Naive thymus-derived CD4-positive, alpha-beta T cell (primary cell): ENCODE data around the gene PPFIA4. TPM values are rescaled to one million over a fixed set of nuclear protein-coding genes. Genes with fewer than 3 reads are reported as not detected.

Experiments used
- ATAC-seq: fragments of 150-1000 bp; cut with Tn5 transposase; 2 replicates; pipeline ENCODE4 v1.10.0; 2021; ENCODE audit warnings: mild to moderate bottlenecking, moderate library complexity
- CTCF ChIA-PET: fragments of 350-600 bp; sonication (Branson Sonifier 250); formaldehyde crosslinking; loops from one replicate; lab custom pipeline; 2021; ENCODE audit warnings: antibody characterized with exemption; lab: Charles Lee
- POLR2A ChIA-PET: fragments of 350-600 bp; sonication (Branson Sonifier 250); formaldehyde crosslinking; loops from one replicate; lab custom pipeline; 2021; ENCODE audit warnings: antibody characterized with exemption, inconsistent platforms; lab: Charles Lee
- DNase-seq, 9 donors: peaks; one replicate each; pipeline versions ENCODE4 v3.0.0 to v3.0.0-alpha.2; 2020 to 2022; ENCODE audit warnings: mixed read lengths in 1 of 9
- H3K27ac ChIP-seq: one replicate; pipeline ENCODE4 v1.7.0; 2013; ENCODE audit warnings: mild to moderate bottlenecking, low read depth, low read length, moderate library complexity
- H3K27me3 ChIP-seq, 2 donors: one replicate each; pipeline ENCODE4 v1.7.0; 2013; ENCODE audit warnings: low read length in 2 of 2, mild to moderate bottlenecking in 2 of 2, moderate library complexity in 2 of 2; ENCODE audit not compliant: control insufficient read depth in 2 of 2, insufficient read depth in 2 of 2
- H3K36me3 ChIP-seq, 3 experiments: 1 replicate in 2 of 3; 2 replicates in 1 of 3; pipeline ENCODE4 v1.7.0; 2013; ENCODE audit warnings: low read length in 3 of 3, mild to moderate bottlenecking in 3 of 3, moderate library complexity in 1 of 3; ENCODE audit not compliant: insufficient read depth in 3 of 3, control insufficient read depth in 2 of 3
- H3K4me1 ChIP-seq, 2 donors: one replicate each; pipeline ENCODE4 v1.7.0; 2013; ENCODE audit warnings: low read length in 2 of 2, mild to moderate bottlenecking in 2 of 2, moderate library complexity in 1 of 2; ENCODE audit not compliant: control insufficient read depth in 2 of 2, insufficient read depth in 2 of 2
- H3K4me3 ChIP-seq: 2 replicates; pipeline ENCODE4 v1.7.0; 2013; ENCODE audit warnings: mild to moderate bottlenecking, low read length
- H3K9me3 ChIP-seq, 3 experiments: 1 replicate in 2 of 3; 2 replicates in 1 of 3; pipeline ENCODE4 v1.7.0; 2013; ENCODE audit warnings: low read length in 3 of 3; ENCODE audit not compliant: control insufficient read depth in 2 of 3
- H3K27ac Mint-ChIP-seq, 9 donors: one replicate each; pipeline ENCODE4 v1.8.0; 2020 to 2022; ENCODE audit warnings: mixed read lengths in 9 of 9, mild to moderate bottlenecking in 8 of 9, moderate library complexity in 5 of 9, inconsistent platforms in 2 of 9
- H3K27me3 Mint-ChIP-seq, 5 donors: one replicate each; pipeline ENCODE4 v1.8.0; 2021 to 2022; ENCODE audit warnings: mixed read lengths in 5 of 5, mild to moderate bottlenecking in 1 of 5
- H3K36me3 Mint-ChIP-seq, 5 donors: one replicate each; pipeline ENCODE4 v1.8.0; 2020 to 2022; ENCODE audit warnings: mixed read lengths in 5 of 5, mild to moderate bottlenecking in 3 of 5, inconsistent platforms in 1 of 5
- H3K4me1 Mint-ChIP-seq, 7 donors: one replicate each; pipeline ENCODE4 v1.8.0; 2020 to 2022; ENCODE audit warnings: mixed read lengths in 7 of 7, mild to moderate bottlenecking in 3 of 7, inconsistent platforms in 1 of 7
- H3K4me3 Mint-ChIP-seq, 10 donors: one replicate each; pipeline ENCODE4 v1.8.0; 2020 to 2022; ENCODE audit warnings: mild to moderate bottlenecking in 10 of 10, mixed read lengths in 10 of 10, moderate library complexity in 6 of 10, inconsistent platforms in 2 of 10
- H3K9me3 Mint-ChIP-seq, 11 donors: one replicate each; pipeline ENCODE4 v1.8.0; 2020 to 2022; ENCODE audit warnings: mixed read lengths in 11 of 11, mild to moderate bottlenecking in 4 of 11, inconsistent platforms in 1 of 11, moderate library complexity in 1 of 11
- intact Hi-C, 2 donors: fragments of 100-400 bp; cut with micrococcal nuclease; formaldehyde crosslinking; loops; one replicate each; pipeline ENCODE4 v1.15.1; 2023
- polyA plus RNA-seq, 2 donors: library from polyadenylated mRNA; unstranded; fragments of 300-500 nt; fragmentation: Illumina TruSeq; gene quantifications; one replicate each; pipeline ENCODE4 v1.2.3, GENCODE V29; 2021
- total RNA-seq, 6 experiments: library from RNA in 5 of 6; stranded (reverse) in 5 of 6; gene quantifications; 1 replicate in 5 of 6; 2 replicates in 1 of 6; pipeline ENCODE4 v1.2.3 and lab custom pipeline; 2021 to 2026

The PPFIA4 gene
- total and polyA plus RNA-seq, 7 experiments from 2014 or later = 0.40 to 45.5 (median 2.4) TPM; not detected in 2

- Mint-ChIP-seq H3K4me1 (peaks cover 3 to 16% (median 5%) of the 10 kb centered on the region in 7 donors), H3K4me3 (no peak overlapping the region), H3K27me3 (peaks cover 0 to 7% (median 4%) of the 10 kb centered on the region in 5 donors), H3K9me3 (peaks cover 0 to 1% (median 0%) of the 10 kb centered on the region in 11 donors), H3K27ac (no peak overlapping the region), H3K36me3 (peaks cover 0 to 4% (median 0%) of the 10 kb centered on the region in 5 donors)
- intact Hi-C loops = loop anchor here in 1 of 2 donors (5.0 kb wide), 1 partner anchor 449 kb away; no protein-coding TSS in a partner anchor
- DNase-seq = no peak
- Histone ChIP-seq H3K4me3 (no peak overlapping the region), H3K4me1 (no peaks in the 10 kb centered on the region), H3K27ac (no peak overlapping the region), H3K9me3 (no peaks in the 10 kb centered on the region), H3K36me3 (no peaks in the 10 kb centered on the region), H3K27me3 (no peaks in the 10 kb centered on the region)
- CTCF ChIA-PET = interaction anchor here (0.7 to 3.6 kb wide), 6 partner anchors 11 to 378 kb away, joined by 3 to 46 read pairs (median 4); partner anchors contain the start of gene PPFIA4
- no peak for ATAC-seq
- POLR2A ChIA-PET = no interaction called here
These were observed 12.0 kb downstream of the PPFIA4 start for GRCh38 chr1:203038217-203038741.

DNA sequence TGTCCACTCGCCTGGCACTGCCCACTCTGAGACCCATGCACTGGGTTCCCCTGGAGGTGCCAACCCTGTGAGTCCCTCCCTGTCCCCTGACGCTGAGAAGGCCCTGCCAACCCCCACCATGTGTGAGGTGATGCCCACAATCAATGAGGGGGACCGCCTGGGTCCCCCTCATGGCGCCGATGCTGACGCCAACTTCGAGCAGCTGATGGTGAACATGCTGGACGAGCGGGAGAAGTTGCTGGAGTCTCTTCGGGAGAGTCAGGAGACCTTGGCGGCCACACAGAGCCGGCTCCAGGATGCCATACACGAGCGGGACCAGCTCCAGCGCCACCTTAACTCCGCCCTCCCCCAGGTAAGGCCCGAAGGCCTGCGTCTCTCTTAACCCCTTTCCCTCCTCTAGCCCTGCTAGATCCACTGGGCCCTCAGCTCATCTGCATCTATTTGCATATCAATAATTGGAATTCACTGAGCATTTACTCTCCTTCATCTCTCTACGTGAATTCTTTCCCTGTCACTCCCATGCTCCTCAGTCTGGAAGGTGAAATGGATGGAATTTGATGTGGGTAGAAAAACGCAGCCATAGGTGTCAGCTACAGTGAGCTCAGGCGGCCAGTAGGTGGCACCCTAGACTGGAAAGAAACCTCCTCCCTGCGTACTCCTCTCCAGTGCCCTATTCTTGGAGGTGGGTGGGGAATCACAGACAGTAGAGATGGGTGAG is 12.8 kb downstream of the PPFIA4 start:
- Histone ChIP-seq H3K27ac (no peak overlapping the region), H3K4me1 (no peaks in the 10 kb centered on the region), H3K9me3 (no peaks in the 10 kb centered on the region), H3K36me3 (no peaks in the 10 kb centered on the region), H3K4me3 (no peak overlapping the region), H3K27me3 (no peaks in the 10 kb centered on the region)
- peak overlapping the region in 1 of 10 donors; percentile 44 for H3K4me3 Mint-ChIP-seq
- H3K27me3 Mint-ChIP-seq = peaks cover 0 to 7% (median 4%) of the 10 kb centered on the region in 5 donors
- DNase-seq = peak; percentile 19 to 65 (median 56)
- CTCF ChIA-PET = interaction anchor here (0.6 to 3.6 kb wide), 18 partner anchors 9 to 820 kb away, joined by 3 to 46 read pairs (median 4); partner anchors contain the start of gene PPFIA4
- POLR2A ChIA-PET = interaction anchor here (1.4 kb wide), 1 partner anchor 230 kb away, joined by 4 read pairs; no protein-coding TSS in a partner anchor
- H3K4me1 Mint-ChIP-seq = peaks cover 3 to 15% (median 5%) of the 10 kb centered on the region in 7 donors
- H3K36me3 Mint-ChIP-seq = peaks cover 0 to 4% (median 0%) of the 10 kb centered on the region in 5 donors
- no peak overlapping the region for H3K27ac Mint-ChIP-seq
- peaks cover 0 to 1% (median 0%) of the 10 kb centered on the region in 11 donors for H3K9me3 Mint-ChIP-seq
- peak; percentile 90 for ATAC-seq
- intact Hi-C loops = loop anchor here (1.0 to 5.0 kb wide), 4 partner anchors 133 to 448 kb away; no protein-coding TSS in a partner anchor

- H3K27ac Mint-ChIP-seq = no peak overlapping the region
- peaks cover 0 to 4% (median 0%) of the 10 kb centered on the region in 5 donors for H3K36me3 Mint-ChIP-seq
- ATAC-seq (no peak), DNase-seq (no peak)
- Histone ChIP-seq H3K27ac (no peak overlapping the region), H3K4me3 (no peak overlapping the region), H3K9me3 (no peaks in the 10 kb centered on the region), H3K27me3 (no peaks in the 10 kb centered on the region), H3K4me1 (no peaks in the 10 kb centered on the region), H3K36me3 (no peaks in the 10 kb centered on the region)
- peaks cover 0 to 7% (median 4%) of the 10 kb centered on the region in 5 donors for H3K27me3 Mint-ChIP-seq
- CTCF ChIA-PET = interaction anchor here (0.6 to 3.6 kb wide), 20 partner anchors 8 to 819 kb away, joined by 3 to 46 read pairs (median 4); partner anchors contain the start of gene PPFIA4
- H3K4me1 Mint-ChIP-seq = peaks cover 1 to 14% (median 5%) of the 10 kb centered on the region in 7 donors
- intact Hi-C loops = loop anchor here (1.0 to 5.0 kb wide), 4 partner anchors 132 to 447 kb away; no protein-coding TSS in a partner anchor
- POLR2A ChIA-PET = interaction anchor here (1.4 kb wide), 1 partner anchor 229 kb away, joined by 4 read pairs; no protein-coding TSS in a partner anchor
- H3K4me3 Mint-ChIP-seq = peak overlapping the region in 1 of 10 donors; percentile 44
- peaks cover 0 to 1% (median 0%) of the 10 kb centered on the region in 11 donors for H3K9me3 Mint-ChIP-seq
These were observed 13.6 kb downstream of the PPFIA4 start for GRCh38 chr1:203039609-203040512.

DNA sequence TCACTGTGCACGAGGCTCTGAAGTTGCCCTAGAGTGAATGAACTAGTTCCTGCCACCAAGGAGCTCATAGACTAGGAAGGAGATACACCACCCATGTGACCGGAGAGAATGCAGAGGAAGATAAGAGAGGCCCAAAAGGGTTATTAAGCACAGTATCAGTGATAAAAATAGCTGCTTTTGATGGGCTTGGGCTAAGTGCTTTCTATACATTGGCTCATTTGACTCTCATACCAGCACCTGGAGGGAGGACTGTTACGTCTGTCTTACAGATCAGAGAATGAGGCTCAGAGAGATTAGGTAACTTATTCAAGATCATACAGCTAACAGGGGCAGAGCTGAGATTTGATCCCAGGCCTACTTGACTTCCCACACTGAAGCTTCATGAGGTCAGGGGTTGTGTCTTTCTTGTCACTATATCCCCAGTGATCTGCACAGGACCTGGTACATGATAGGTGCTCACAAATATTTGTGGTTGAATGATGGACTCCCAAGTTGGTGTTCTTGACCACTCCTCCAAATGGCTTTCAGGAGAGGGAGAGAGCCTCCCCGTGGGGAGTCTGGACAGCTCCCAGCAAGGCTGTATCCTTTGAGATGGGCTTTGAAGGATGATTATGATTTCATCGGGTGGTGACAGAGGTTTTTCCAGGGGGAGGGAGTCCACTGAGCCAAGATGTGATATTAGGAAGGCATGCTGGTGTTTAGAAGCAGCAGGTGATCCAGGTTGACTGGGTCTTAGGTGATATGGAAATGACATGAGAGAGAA is 14.4 kb downstream of the PPFIA4 start:
- no peak overlapping the region for H3K4me3 Mint-ChIP-seq

GRCh38 chr1:203041351-203041932 is 15.2 kb downstream of the PPFIA4 start:
- Histone ChIP-seq H3K27ac (no peak overlapping the region), H3K9me3 (no peaks in the 10 kb centered on the region), H3K27me3 (no peaks in the 10 kb centered on the region), H3K36me3 (no peaks in the 10 kb centered on the region), H3K4me3 (no peak overlapping the region), H3K4me1 (no peaks in the 10 kb centered on the region)
- intact Hi-C loops = no loop called here
- peaks cover 1 to 14% (median 5%) of the 10 kb centered on the region in 7 donors for H3K4me1 Mint-ChIP-seq
- POLR2A ChIA-PET = no interaction called here
- no peak for ATAC-seq
- H3K4me3 Mint-ChIP-seq = no peak overlapping the region
- peak overlapping the region in 1 of 9 donors; percentile 76 for H3K27ac Mint-ChIP-seq
- CTCF ChIA-PET = interaction anchor here (3.4 to 3.6 kb wide), 2 partner anchors 15 to 175 kb away, joined by 12 to 46 read pairs; partner anchors contain the start of gene PPFIA4
- no peak for DNase-seq
- H3K9me3 Mint-ChIP-seq = peaks cover 0 to 1% (median 0%) of the 10 kb centered on the region in 11 donors
- H3K27me3 Mint-ChIP-seq = peaks cover 0 to 7% (median 5%) of the 10 kb centered on the region in 5 donors
- H3K36me3 Mint-ChIP-seq = peaks cover 0 to 6% (median 0%) of the 10 kb centered on the region in 5 donors

More for the DNA sequence above, 14.4 kb downstream of the PPFIA4 start:
- H3K4me1 ChIP-seq = no peaks in the 10 kb centered on the region
- peaks cover 0 to 1% (median 0%) of the 10 kb centered on the region in 11 donors for H3K9me3 Mint-ChIP-seq
- DNase-seq (no peak), ATAC-seq (no peak)
- H3K4me1 Mint-ChIP-seq = peaks cover 1 to 14% (median 5%) of the 10 kb centered on the region in 7 donors
- H3K36me3 ChIP-seq = no peaks in the 10 kb centered on the region
- H3K9me3 ChIP-seq = no peaks in the 10 kb centered on the region
- H3K4me3 ChIP-seq = no peak overlapping the region
- ChIA-PET CTCF (interaction anchor here (0.7 to 3.6 kb wide), 10 partner anchors 14 to 466 kb away, joined by 3 to 46 read pairs (median 4); partner anchors contain the start of gene PPFIA4), POLR2A (interaction anchor here (1.4 kb wide), 1 partner anchor 228 kb away, joined by 4 read pairs; no protein-coding TSS in a partner anchor)
- no peak overlapping the region for H3K27ac ChIP-seq
- H3K27me3 Mint-ChIP-seq = peaks cover 0 to 7% (median 5%) of the 10 kb centered on the region in 5 donors
- peak overlapping the region in 1 of 9 donors; percentile 23 for H3K27ac Mint-ChIP-seq
- H3K27me3 ChIP-seq = no peaks in the 10 kb centered on the region
- H3K36me3 Mint-ChIP-seq = peaks cover 0 to 6% (median 0%) of the 10 kb centered on the region in 5 donors
- intact Hi-C loops = no loop called here
